AG10803 (cell line): ENCODE measurements around the gene TMEM54.

Experiments used
- DNase-seq: peaks from one replicate; pipeline ENCODE4 v3.0.0; 2010; ENCODE audit warnings: low read depth
- H3K4me3 ChIP-seq: 2 replicates; pipeline ENCODE4 v1.5.1; 2011; ENCODE audit warnings: mild to moderate bottlenecking, low read length, control low read depth
- TF ChIP-seq, protein P1 (sequence below): conservative IDR thresholded peaks from 2 replicates; pipeline ENCODE4 v1.5.1; 2011; ENCODE audit warnings: mild to moderate bottlenecking, low read length, control low read depth, inconsistent platforms

TMEM54 gene

DNA sequence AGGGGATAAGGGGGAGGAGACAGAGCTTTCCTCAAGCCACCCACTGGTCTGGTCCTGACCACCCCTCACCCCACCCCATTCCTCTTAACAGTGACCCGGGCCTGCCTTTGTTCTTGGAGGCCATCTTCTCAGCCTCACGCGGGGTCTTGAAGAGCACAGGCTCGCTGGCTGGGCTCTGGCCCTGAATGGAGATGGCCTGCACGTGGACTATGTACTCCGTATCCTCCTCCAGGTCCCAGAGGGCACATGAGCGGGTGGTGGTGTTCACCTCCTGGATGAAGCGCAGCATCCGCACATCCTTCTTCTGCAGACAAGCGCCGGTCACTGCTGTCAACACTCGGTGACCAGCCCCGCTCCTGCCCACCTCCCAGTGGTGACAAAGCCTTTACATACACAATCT lies 33.1 kb downstream of the TMEM54 start:
- TF ChIP-seq, protein P1, sequence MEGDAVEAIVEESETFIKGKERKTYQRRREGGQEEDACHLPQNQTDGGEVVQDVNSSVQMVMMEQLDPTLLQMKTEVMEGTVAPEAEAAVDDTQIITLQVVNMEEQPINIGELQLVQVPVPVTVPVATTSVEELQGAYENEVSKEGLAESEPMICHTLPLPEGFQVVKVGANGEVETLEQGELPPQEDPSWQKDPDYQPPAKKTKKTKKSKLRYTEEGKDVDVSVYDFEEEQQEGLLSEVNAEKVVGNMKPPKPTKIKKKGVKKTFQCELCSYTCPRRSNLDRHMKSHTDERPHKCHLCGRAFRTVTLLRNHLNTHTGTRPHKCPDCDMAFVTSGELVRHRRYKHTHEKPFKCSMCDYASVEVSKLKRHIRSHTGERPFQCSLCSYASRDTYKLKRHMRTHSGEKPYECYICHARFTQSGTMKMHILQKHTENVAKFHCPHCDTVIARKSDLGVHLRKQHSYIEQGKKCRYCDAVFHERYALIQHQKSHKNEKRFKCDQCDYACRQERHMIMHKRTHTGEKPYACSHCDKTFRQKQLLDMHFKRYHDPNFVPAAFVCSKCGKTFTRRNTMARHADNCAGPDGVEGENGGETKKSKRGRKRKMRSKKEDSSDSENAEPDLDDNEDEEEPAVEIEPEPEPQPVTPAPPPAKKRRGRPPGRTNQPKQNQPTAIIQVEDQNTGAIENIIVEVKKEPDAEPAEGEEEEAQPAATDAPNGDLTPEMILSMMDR: no peak
- H3K4me3 ChIP-seq: no peak overlapping the region
- DNase-seq: no peak

GRCh38 chr1:32867671-32868070 lies 33.5 kb downstream of the TMEM54 start:
- H3K4me3 ChIP-seq: no peak overlapping the region
- DNase-seq: no peak
- TF ChIP-seq, protein P1: no peak

DNA sequence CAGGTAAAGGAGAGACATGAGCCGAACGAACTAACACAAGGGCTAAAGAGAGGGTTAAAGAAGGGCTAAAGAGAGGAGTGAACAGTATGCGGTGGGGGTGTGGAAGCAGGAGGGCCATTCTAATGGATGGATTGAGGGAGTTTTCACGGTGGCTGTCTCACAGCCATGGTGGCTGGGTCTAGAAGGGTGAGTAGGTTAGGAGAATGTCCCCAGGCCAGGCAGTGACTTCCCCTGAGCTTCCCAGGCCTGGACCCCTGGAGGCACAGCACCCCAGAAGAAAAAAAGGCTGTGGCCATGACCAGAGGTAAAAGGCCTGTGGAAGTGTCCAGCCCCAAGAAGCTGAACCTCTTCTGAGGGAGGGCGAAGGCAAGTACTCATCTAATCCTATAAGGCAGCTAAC lies 34.0 kb downstream of the TMEM54 start:
- TF ChIP-seq, protein P1: no peak
- H3K4me3 ChIP-seq: no peak overlapping the region
- no peak for DNase-seq

DNA sequence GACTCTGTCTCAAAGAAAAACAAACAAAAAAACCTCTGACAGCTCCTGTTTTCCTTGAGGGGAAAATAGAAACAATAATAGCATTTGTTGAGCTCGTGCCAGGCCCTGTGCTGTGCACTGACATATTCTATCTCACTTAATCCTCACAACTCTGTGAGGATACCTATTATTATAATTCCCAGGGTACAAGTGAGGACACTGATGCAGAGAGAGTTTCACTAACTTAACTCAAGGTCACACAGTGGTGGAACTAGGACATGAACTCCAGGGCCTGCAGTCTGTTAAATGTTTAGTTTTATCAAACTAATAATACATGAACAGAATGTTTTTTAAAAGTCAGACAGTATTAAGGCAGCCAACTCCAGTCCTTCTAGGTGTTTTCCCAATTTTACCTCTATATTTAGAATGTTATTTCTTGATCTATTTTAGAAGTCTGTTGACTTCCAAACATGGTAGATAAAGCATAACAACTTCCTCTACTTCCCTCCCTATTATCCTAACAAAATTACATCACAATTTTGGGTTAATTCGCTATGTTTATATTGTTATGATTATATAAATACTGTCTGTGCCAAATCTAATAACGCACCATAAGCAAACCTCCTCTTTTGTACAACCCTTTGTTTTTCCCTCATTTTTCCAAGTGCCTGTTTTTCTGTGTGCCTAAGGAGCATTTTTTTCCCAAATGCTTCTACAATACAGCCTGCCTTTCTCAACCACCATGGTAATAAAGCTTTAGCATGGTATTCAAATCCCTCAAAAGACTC lies 35.4 kb downstream of the TMEM54 start:
- no peak for DNase-seq
- TF ChIP-seq, protein P1: no peak
- no peak overlapping the region for H3K4me3 ChIP-seq

- DNase-seq: no peak
- TF ChIP-seq, protein P1: no peak
- no peak overlapping the region for H3K4me3 ChIP-seq
Measured at GRCh38 chr1:32864375-32865019, 36.7 kb downstream of the TMEM54 start.

- DNase-seq: no peak
- no peak overlapping the region for H3K4me3 ChIP-seq
- TF ChIP-seq, protein P1: no peak
Measured at GRCh38 chr1:32863881-32864245, 37.3 kb downstream of the TMEM54 start.
